Natural killer cell treated with Interleukin-12 subunit alpha and Interleukin-12 subunit beta and Interleukin-15 and Interleukin-18, amount 100 ng/mL, for 72 hours (primary cell): ENCODE results near the gene CASP1. TPM values are rescaled to one million over a fixed set of nuclear protein-coding genes. Genes with fewer than 3 reads are reported as not detected.
"Not testable (repeated sequence)": the region's sequence is repeated elsewhere in the genome, so short reads cannot be mapped to it uniquely, and the experiment has no call there.

Experiments used
- ATAC-seq, 2 donors: fragments of 150-1000 bp; cut with Tn5 transposase in 1 of 2; sonication (Bioruptor Pico), chemical (Tn5 transposase) in 1 of 2; 2 replicates each; pipeline ENCODE4 v1.10.0; 2021
- DNase-seq: peaks from one replicate; pipeline ENCODE4 v3.0.0; 2022; ENCODE audit warnings: low spot score
- H3K27ac Mint-ChIP-seq, 2 donors: 1 replicate in 1 of 2; 2 replicates in 1 of 2; pipeline ENCODE4 v1.8.0; 2022; ENCODE audit warnings: mixed read lengths in 2 of 2, mild to moderate bottlenecking in 1 of 2, moderate library complexity in 1 of 2
- H3K27me3 Mint-ChIP-seq, 2 donors: 1 replicate in 1 of 2; 2 replicates in 1 of 2; pipeline ENCODE4 v1.8.0; 2022; ENCODE audit warnings: mixed read lengths in 2 of 2
- H3K36me3 Mint-ChIP-seq: one replicate; pipeline ENCODE4 v1.8.0; 2022; ENCODE audit warnings: mixed read lengths
- H3K4me1 Mint-ChIP-seq, 2 donors: 1 replicate in 1 of 2; 2 replicates in 1 of 2; pipeline ENCODE4 v1.8.0; 2022; ENCODE audit warnings: low read depth in 2 of 2, mixed read lengths in 2 of 2, mild to moderate bottlenecking in 1 of 2
- H3K4me3 Mint-ChIP-seq: one replicate; pipeline ENCODE4 v1.8.0; 2022; ENCODE audit warnings: mixed read lengths
- H3K9me3 Mint-ChIP-seq: 2 replicates; pipeline ENCODE4 v1.8.0; 2022; ENCODE audit warnings: mixed read lengths
- total RNA-seq, 2 donors: library from RNA; stranded (reverse); gene quantifications; one replicate each; pipeline ENCODE4 v1.2.3, GENCODE V29; 2022

Gene CASP1
- total RNA-seq = 10 to 100 TPM; 43.8 to 84.8 TPM

DNA sequence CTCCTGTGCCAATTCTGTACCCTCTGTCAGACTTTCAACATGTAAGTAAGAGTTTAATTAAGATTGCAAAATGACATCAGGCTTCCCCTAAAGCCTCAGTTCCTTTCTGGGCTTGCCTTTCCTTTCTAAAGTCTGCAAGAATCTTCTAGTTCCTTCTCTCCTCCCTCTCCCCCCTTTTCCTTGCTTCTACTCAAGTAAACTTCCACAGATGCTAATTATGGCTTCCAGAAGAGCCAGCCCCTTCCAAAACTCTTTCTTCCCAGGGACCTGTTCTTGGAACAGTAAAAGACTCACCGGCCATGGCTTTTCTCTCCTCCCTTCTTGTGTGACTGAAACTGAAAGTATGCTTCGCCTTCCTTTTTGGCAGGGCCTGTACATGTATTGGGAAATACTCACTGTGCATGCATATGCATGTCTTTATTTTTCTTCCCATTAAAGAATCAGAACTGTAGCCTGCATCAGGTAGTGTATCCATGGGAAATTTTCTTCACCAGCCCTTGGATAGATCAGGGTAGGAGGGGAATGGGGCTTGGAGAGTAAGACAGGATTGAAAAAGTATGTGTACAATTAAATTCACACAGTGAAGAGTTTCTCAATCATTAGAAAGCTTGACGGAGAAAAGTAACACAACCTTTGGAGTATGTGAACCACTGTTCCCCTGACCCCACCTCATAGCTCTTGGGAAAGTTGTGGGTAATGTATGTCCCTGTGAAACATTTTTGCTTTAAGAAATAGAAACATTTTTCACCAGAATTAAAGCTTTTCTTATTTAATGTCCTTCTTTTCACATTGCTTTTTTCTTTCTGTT is at the start of gene CASP1:
TSS of gene CASP1 (minus strand) at position 332 of the 808 bp plus-strand sequence. CDS start at position 301, 31 bp downstream.
- DNase-seq = peak; percentile 66
- no peaks in the 10 kb centered on the region for H3K9me3 Mint-ChIP-seq
- H3K4me3 Mint-ChIP-seq = peak within 1 kb of the TSS; percentile 92
- H3K36me3 Mint-ChIP-seq = peaks cover 25% of the 10 kb centered on the region
- peak; percentile 89 to 91 for ATAC-seq
- peaks cover 32 to 42% of the 10 kb centered on the region in 2 donors for H3K4me1 Mint-ChIP-seq
- H3K27me3 Mint-ChIP-seq = no peaks in the 10 kb centered on the region
- H3K27ac Mint-ChIP-seq = peak within 1 kb of the TSS; percentile 90 to 91

GRCh38 chr11:105081412-105082150 is 46.6 kb upstream of the CASP1 start:
- ATAC-seq (peak in 1 of 2 donors; percentile 52), DNase-seq (no peak)
- Mint-ChIP-seq H3K36me3 (no peaks in the 10 kb centered on the region), H3K4me3 (no peak overlapping the region), H3K9me3 (no peaks in the 10 kb centered on the region), H3K4me1 (peaks cover 6 to 23% of the 10 kb centered on the region in 2 donors), H3K27me3 (peaks cover 30 to 40% of the 10 kb centered on the region in 2 donors), H3K27ac (no peak overlapping the region)

- Mint-ChIP-seq H3K27me3 (peaks cover 27 to 31% of the 10 kb centered on the region in 2 donors), H3K27ac (peak overlapping the region in 1 of 2 donors; percentile 13), H3K4me3 (peak overlapping the region; percentile 29), H3K4me1 (peaks cover 6 to 23% of the 10 kb centered on the region in 2 donors)
- not testable (repeated sequence) for DNase-seq, H3K36me3 Mint-ChIP-seq, H3K9me3 Mint-ChIP-seq, ATAC-seq
These were observed 45.4 kb upstream of the CASP1 start for GRCh38 chr11:105080171-105080906.

GRCh38 chr11:105078283-105078682 is 43.3 kb upstream of the CASP1 start:
- Mint-ChIP-seq H3K27ac (no peak overlapping the region), H3K9me3 (no peaks in the 10 kb centered on the region)
- no peak for ATAC-seq

DNA sequence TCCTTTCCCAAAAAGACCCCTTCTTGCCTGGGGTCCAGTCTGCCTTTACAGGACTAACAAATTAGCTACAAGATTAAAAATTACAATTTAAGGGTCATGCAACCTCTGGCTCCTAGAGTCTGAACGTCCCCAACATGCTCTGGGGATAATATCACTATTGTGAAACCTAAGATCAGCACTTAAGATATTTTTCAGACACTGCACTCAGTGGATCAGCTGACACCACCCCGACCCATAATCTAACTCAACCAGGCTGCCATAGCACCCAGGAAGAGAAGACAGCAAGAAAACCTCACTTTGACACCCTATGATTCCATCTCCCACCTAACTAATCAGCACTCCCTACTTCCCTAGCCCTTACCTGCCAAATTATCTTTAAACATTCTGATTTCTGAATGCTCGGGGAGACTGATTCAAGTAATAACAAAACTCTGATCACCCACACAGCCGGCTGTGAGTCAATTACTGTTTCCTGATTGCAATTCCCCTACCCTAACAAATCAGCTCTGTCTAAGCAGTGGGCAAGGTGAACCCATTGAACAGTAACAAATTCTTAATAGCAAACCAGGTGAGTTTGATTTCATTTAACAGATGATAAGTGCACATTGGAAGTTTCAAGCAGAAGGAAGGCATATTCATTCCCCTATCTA is 42.3 kb upstream of the CASP1 start:
- H3K36me3 Mint-ChIP-seq, DNase-seq, H3K9me3 Mint-ChIP-seq, H3K27ac Mint-ChIP-seq: not testable (repeated sequence)
- Mint-ChIP-seq H3K4me1 (peaks cover 6 to 23% of the 10 kb centered on the region in 2 donors), H3K4me3 (peak overlapping the region; percentile 48), H3K27me3 (peaks cover 16 to 18% of the 10 kb centered on the region in 2 donors)
- peak in 1 of 2 donors; percentile 69 for ATAC-seq

More at GRCh38 chr11:105078283-105078682, 43.3 kb upstream of the CASP1 start:
- no peak overlapping the region for H3K4me3 Mint-ChIP-seq
- no peak for DNase-seq
- H3K36me3 Mint-ChIP-seq = no peaks in the 10 kb centered on the region
- H3K4me1 Mint-ChIP-seq = peaks cover 6 to 23% of the 10 kb centered on the region in 2 donors
- H3K27me3 Mint-ChIP-seq = peaks cover 23 to 25% of the 10 kb centered on the region in 2 donors

DNA sequence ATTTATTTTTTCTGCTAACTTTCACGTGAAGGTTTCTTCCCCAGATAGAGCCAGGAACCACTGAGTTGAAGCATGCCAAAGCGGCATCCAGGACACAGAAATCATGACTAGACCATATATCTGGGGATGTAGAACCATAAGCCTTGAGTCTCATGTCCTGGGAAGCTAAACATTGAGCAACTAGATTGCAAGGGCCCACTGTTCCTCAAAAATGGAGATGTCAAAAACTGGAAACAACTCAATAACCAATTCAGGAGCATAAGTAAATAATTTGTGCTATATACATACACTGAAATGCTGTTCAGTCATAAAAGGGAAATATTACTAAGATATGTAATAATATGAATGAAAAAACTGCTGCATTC is 39.2 kb upstream of the CASP1 start:
- no peak overlapping the region for H3K27ac Mint-ChIP-seq
- DNase-seq (no peak), ATAC-seq (no peak)
- H3K36me3 Mint-ChIP-seq = no peaks in the 10 kb centered on the region
- H3K4me1 Mint-ChIP-seq = peaks cover 3 to 20% of the 10 kb centered on the region in 2 donors
- no peak overlapping the region for H3K4me3 Mint-ChIP-seq
- H3K9me3 Mint-ChIP-seq = no peaks in the 10 kb centered on the region
- H3K27me3 Mint-ChIP-seq = peaks cover 7 to 8% of the 10 kb centered on the region in 2 donors

DNA sequence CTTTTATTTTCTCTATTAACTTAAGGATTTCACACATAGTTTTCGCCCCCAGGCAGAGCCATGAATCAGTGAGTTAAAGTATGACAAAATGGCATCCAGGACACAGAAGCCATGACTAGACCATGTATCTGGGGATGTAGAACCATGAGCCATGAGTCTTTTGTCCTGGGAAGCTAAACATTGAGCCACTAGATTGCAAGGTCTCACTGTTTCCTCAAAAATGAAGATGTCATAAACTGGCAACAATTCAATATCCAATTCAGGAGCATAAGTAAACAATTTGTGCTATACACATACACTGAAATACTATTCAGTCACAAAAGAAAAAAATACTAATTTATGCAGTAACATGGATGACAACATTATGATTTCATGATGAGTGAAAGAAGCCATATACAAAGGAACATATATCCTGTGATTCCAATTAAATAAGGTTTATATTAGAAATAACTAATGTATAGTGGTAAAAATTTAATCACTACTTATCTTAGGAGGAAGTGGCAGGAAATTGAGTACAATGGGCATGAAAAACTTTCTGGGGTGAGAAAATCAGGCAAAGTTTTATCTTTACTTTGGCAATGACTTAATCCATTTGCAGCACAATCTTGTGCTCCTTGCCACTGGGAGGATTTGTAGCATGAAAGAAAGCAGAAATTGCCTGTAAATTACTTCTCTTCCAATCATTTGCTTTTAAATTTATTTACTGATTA is 38.7 kb upstream of the CASP1 start:
- H3K4me1 Mint-ChIP-seq = peaks cover 3 to 20% of the 10 kb centered on the region in 2 donors
- DNase-seq (no peak), ATAC-seq (no peak)
- H3K9me3 Mint-ChIP-seq = no peaks in the 10 kb centered on the region
- no peak overlapping the region for H3K4me3 Mint-ChIP-seq
- no peak overlapping the region for H3K27ac Mint-ChIP-seq
- no peaks in the 10 kb centered on the region for H3K36me3 Mint-ChIP-seq
- peaks cover 7 to 10% of the 10 kb centered on the region in 2 donors for H3K27me3 Mint-ChIP-seq

DNA sequence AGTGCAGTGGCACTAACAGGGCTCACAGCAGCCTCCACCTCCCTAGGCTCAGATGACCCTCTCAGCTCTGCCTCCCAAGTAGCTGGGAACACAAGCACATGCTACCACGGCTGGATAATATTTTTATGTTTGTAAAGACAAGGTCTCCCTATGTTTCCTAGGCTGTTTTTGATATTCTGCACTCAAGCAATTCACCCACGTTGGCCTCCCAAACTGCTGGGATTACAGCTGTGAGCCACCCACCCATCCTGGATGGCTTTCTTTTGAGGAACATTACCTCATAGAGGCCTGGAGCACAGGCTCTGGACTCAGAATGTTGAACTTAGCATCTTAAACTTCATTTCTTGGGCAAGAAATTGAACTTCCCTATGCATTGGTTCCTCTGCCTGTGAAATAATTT is 37.1 kb upstream of the CASP1 start:
- not testable (repeated sequence) for H3K36me3 Mint-ChIP-seq, DNase-seq, H3K27me3 Mint-ChIP-seq, H3K4me3 Mint-ChIP-seq, H3K9me3 Mint-ChIP-seq, H3K27ac Mint-ChIP-seq, ATAC-seq
- peaks cover 3 to 14% of the 10 kb centered on the region in 2 donors for H3K4me1 Mint-ChIP-seq

- Mint-ChIP-seq H3K36me3 (no peaks in the 10 kb centered on the region), H3K9me3 (no peaks in the 10 kb centered on the region), H3K4me3 (peak overlapping the region; percentile 36), H3K4me1 (peaks cover 3 to 14% of the 10 kb centered on the region in 2 donors), H3K27me3 (peaks cover 0 to 6% of the 10 kb centered on the region in 2 donors), H3K27ac (no peak overlapping the region)
- DNase-seq (no peak), ATAC-seq (no peak)
These were observed 36.3 kb upstream of the CASP1 start for GRCh38 chr11:105071089-105071732.

DNA sequence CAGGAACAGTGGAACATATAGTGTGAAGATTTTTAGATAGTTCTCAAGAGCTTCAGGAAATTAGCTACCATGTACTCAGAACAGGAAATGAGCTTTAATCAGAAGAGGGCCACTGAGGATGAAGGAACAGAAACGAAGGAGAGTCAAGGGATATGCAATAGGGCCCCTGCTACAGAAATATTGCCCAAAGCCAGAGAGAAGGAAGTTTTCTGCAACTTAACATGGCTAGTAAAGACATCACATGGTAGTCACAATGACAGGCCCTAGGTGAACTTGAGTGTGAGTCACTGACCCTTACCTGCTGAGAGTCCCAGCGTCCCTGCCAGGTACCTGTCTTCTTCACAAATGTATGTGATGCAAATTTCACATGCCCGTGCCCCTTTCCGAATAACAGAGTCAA is 35.4 kb upstream of the CASP1 start:
- Mint-ChIP-seq H3K36me3 (no peaks in the 10 kb centered on the region), H3K9me3 (no peaks in the 10 kb centered on the region), H3K27me3 (peaks cover 0 to 6% of the 10 kb centered on the region in 2 donors), H3K4me1 (peaks cover 3 to 14% of the 10 kb centered on the region in 2 donors), H3K27ac (no peak overlapping the region), H3K4me3 (no peak overlapping the region)
- ATAC-seq = no peak
- DNase-seq = no peak

GRCh38 chr11:105069749-105070148 is 34.8 kb upstream of the CASP1 start:
- H3K27ac Mint-ChIP-seq, H3K9me3 Mint-ChIP-seq, ATAC-seq, H3K36me3 Mint-ChIP-seq, DNase-seq, H3K27me3 Mint-ChIP-seq, H3K4me3 Mint-ChIP-seq: not testable (repeated sequence)
- H3K4me1 Mint-ChIP-seq = peaks cover 3 to 14% of the 10 kb centered on the region in 2 donors

DNA sequence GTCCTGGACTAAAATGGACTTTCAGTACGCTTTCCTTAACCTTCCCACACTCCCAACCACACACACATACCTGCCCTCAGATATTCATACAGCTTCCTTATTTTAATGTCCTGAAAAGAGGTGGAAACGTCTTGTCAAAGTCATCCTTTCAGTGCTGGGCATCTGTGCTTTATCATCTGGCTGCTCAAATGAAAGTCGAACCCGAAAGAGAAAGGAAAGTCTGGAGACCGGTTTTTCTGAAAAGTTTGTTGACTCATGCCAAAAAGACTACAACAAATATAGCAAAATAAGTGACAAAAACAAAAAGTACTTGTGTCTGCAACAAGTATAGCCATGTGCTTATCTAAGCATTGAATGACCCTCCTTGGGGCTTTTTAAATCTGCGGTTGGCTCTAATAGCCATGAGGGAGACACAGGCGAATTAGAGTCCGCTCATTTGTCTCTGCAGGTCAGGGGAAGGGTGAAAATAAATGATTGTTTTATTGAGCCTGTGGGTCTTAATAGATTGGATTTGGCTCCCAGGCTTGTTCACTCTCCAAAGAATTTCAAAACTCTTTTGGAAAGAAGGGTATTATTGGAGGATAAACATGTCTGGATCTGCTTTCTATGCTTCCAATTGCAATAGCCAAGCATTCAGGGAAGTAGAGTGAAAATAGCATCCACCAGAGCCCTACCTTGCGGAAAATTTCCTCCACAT is 28.4 kb upstream of the CASP1 start:
- H3K4me1 Mint-ChIP-seq, H3K27ac Mint-ChIP-seq, H3K4me3 Mint-ChIP-seq, ATAC-seq, H3K36me3 Mint-ChIP-seq, H3K9me3 Mint-ChIP-seq, DNase-seq: not testable (repeated sequence)
- peaks cover 9 to 10% of the 10 kb centered on the region in 2 donors for H3K27me3 Mint-ChIP-seq
